Measurements from ENCODE around the gene TPK1. TPM values are rescaled to one million over a fixed set of nuclear protein-coding genes. Genes with fewer than 3 reads are reported as not detected.
"Not testable (repeated sequence)": the region's sequence is repeated elsewhere in the genome, so short reads cannot be mapped to it uniquely, and the experiment has no call there.

Gene TPK1
- total RNA-seq, 4 donors from 2014 or later: 6.8 to 11.9 (median 8.5) TPM

- Histone ChIP-seq H3K36me3 (no peaks in the 10 kb centered on the region), H3K9me3 (no peaks in the 10 kb centered on the region), H3K4me1 (no peaks in the 10 kb centered on the region), H3K27me3 (no peaks in the 10 kb centered on the region), H3K4me3 (no peak overlapping the region), H3K27ac (no peak overlapping the region)
- 80 to 100% methylated on average over 1 of the region's 1 CpG for WGBS, 2 donors (ENCODE audit: low coverage in 1 of 2)
- no peak for TF ChIP-seq POLR2AphosphoS5 (IDR thresholded peaks at IDR 0.05)
- TF ChIP-seq CTCF (IDR thresholded peaks at IDR 0.05): no peak
- no peak for TF ChIP-seq EP300 (IDR thresholded peaks at IDR 0.05)
- no peak for TF ChIP-seq POLR2A (IDR thresholded peaks at IDR 0.05)
- ATAC-seq: no peak
Observed at GRCh38 chr7:144587701-144588100, 248.2 kb downstream of the TPK1 start.

- Histone ChIP-seq H3K9me3 (no peaks in the 10 kb centered on the region), H3K4me1 (no peaks in the 10 kb centered on the region), H3K36me3 (no peaks in the 10 kb centered on the region), H3K27me3 (no peaks in the 10 kb centered on the region), H3K27ac (no peak overlapping the region), H3K4me3 (no peak overlapping the region)
- no peak for ATAC-seq
- WGBS, 2 donors (ENCODE audit: low coverage in 1 of 2): 87 to 95% methylated on average over 3 of the region's 3 CpGs
- TF ChIP-seq EP300 (IDR thresholded peaks at IDR 0.05): no peak
- no peak for TF ChIP-seq POLR2AphosphoS5 (IDR thresholded peaks at IDR 0.05)
- TF ChIP-seq CTCF (IDR thresholded peaks at IDR 0.05): no peak
- no peak for TF ChIP-seq POLR2A (IDR thresholded peaks at IDR 0.05)
Observed at GRCh38 chr7:144584726-144585125, 251.1 kb downstream of the TPK1 start.

- Histone ChIP-seq H3K27ac (no peak overlapping the region), H3K4me3 (no peak overlapping the region), H3K36me3 (no peaks in the 10 kb centered on the region), H3K9me3 (no peaks in the 10 kb centered on the region), H3K4me1 (no peaks in the 10 kb centered on the region), H3K27me3 (no peaks in the 10 kb centered on the region)
- no peak for ATAC-seq
- WGBS, 2 donors (ENCODE audit: low coverage in 1 of 2): 33 to 71% methylated on average over 1 of the region's 1 CpG
- TF ChIP-seq POLR2AphosphoS5 (IDR thresholded peaks at IDR 0.05) (no peak), CTCF (IDR thresholded peaks at IDR 0.05) (no peak), POLR2A (IDR thresholded peaks at IDR 0.05) (no peak), EP300 (IDR thresholded peaks at IDR 0.05) (no peak)
Observed at GRCh38 chr7:144579687-144580086, 256.2 kb downstream of the TPK1 start.

GRCh38 chr7:144575456-144575855, 260.4 kb downstream of the TPK1 start:
- no peak for TF ChIP-seq POLR2A (IDR thresholded peaks at IDR 0.05)
- no peak for TF ChIP-seq POLR2AphosphoS5 (IDR thresholded peaks at IDR 0.05)
- TF ChIP-seq EP300 (IDR thresholded peaks at IDR 0.05): no peak
- no peak for TF ChIP-seq CTCF (IDR thresholded peaks at IDR 0.05)
- no peak for ATAC-seq
- no peaks in the 10 kb centered on the region for H3K27me3 ChIP-seq

GRCh38 chr7:144574753-144575152, 261.1 kb downstream of the TPK1 start:
- not testable (repeated sequence) for H3K4me1 ChIP-seq, H3K4me3 ChIP-seq, H3K27me3 ChIP-seq, ATAC-seq, H3K27ac ChIP-seq, H3K36me3 ChIP-seq, H3K9me3 ChIP-seq
- WGBS, 2 donors (ENCODE audit: low coverage in 1 of 2): 82 to 100% methylated on average over 2 to 5 of the region's 5 CpGs

More at GRCh38 chr7:144575456-144575855, 260.4 kb downstream of the TPK1 start:
- Histone ChIP-seq H3K27ac (no peak overlapping the region), H3K4me3 (no peak overlapping the region), H3K4me1 (no peaks in the 10 kb centered on the region), H3K9me3 (no peaks in the 10 kb centered on the region), H3K36me3 (no peaks in the 10 kb centered on the region)
- WGBS, 2 donors (ENCODE audit: low coverage in 1 of 2): 90% methylated on average over 3 of the region's 3 CpGs; no CpG with 5 or more reads in 1 of the 2 donors

Data from gastroesophageal sphincter (tissue), 4 donors.